ENCODE data around the gene ZNF883. TPM values are rescaled to one million over a fixed set of nuclear protein-coding genes. Genes with fewer than 3 reads are reported as not detected.

The ZNF883 gene
- total and polyA plus RNA-seq, 4 experiments from 2014 or later: 0.67 to 1.7 (median 1.2) TPM

Other genes with a start within 250 kb of the ZNF883 start
- not detected for gene SLC46A2, start 121.3 kb downstream of the ZNF883 start, total RNA-seq
- not detected for gene SLC46A2, start 121.3 kb downstream of the ZNF883 start, polyA plus RNA-seq
- 1 to 10 TPM; 2.9 TPM for gene ZFP37, start 44.5 kb upstream of the ZNF883 start, total RNA-seq
- 1 to 10 TPM; 1.8 to 3.0 TPM for gene ZFP37, start 44.5 kb upstream of the ZNF883 start, polyA plus RNA-seq
- 1 to 10 TPM; 5.3 to 6.1 TPM for gene SLC31A2, start 138.8 kb upstream of the ZNF883 start, total RNA-seq
- 1 to 10 TPM; 6.9 to 8.7 TPM for gene SLC31A2, start 138.8 kb upstream of the ZNF883 start, polyA plus RNA-seq
- 10 to 100 TPM; 34.3 to 34.9 TPM for gene FKBP15, start 209.1 kb upstream of the ZNF883 start, total RNA-seq
- 10 to 100 TPM in 1 of 2 donors, 1 to 10 TPM in 1; 1.9 to 19.6 TPM for gene FKBP15, start 209.1 kb upstream of the ZNF883 start, polyA plus RNA-seq
- gene SLC31A1, start 209.4 kb upstream of the ZNF883 start, total RNA-seq: 1 to 10 TPM; 4.1 to 4.2 TPM
- 1 to 10 TPM; 2.1 to 2.3 TPM for gene SLC31A1, start 209.4 kb upstream of the ZNF883 start, polyA plus RNA-seq